H1 (cell line): ENCODE data around the gene AGPAT2. TPM values are rescaled to one million over a fixed set of nuclear protein-coding genes. Genes with fewer than 3 reads are reported as not detected.
A peak's percentile ranks its signal among the peaks of the same experiment; 100 is the strongest.

Experiments used
- CTCF ChIA-PET: fragments of 300-600 bp; sonication (Branson Sonifier 250); formaldehyde crosslinking; loops from one replicate; lab custom pipeline; 2021; ENCODE audit not compliant: partially characterized antibody; lab: Charles Lee
- POLR2A ChIA-PET: fragments of 300-600 bp; sonication (Branson Sonifier 250); formaldehyde crosslinking; loops from one replicate; lab custom pipeline; 2021; ENCODE audit warnings: inconsistent platforms; ENCODE audit not compliant: partially characterized antibody; lab: Charles Lee
- DNase-seq, 2 experiments: peaks; one replicate each; pipeline versions ENCODE4 v3.0.0 to v3.0.0-alpha.2; 2010 to 2022; ENCODE audit warnings: low spot score in 2 of 2, low read depth in 1 of 2, mixed read lengths in 1 of 2
- FAIRE-seq: peaks from 2 replicates; lab custom pipeline; 2011; peaks lifted over from hg19 to GRCh38; lab: Jason Lieb, UNC
- H2AFZ ChIP-seq: 2 replicates; pipeline ENCODE4 v1.8.1; 2012; ENCODE audit warnings: low read length, inconsistent platforms
- H2AK5ac ChIP-seq: 2 replicates; pipeline ENCODE4 v1.6.1; 2013; ENCODE audit warnings: low read depth, low read length
- H2BK120ac ChIP-seq: replicated peaks from 2 replicates; pipeline ENCODE3; 2013; ENCODE audit warnings: low read depth, low read length, inconsistent platforms
- H2BK12ac ChIP-seq: 2 replicates; pipeline ENCODE4 v1.6.1; 2013; ENCODE audit warnings: low read depth, low read length
- H2BK15ac ChIP-seq: 2 replicates; pipeline ENCODE4 v1.6.1; 2013; ENCODE audit warnings: low read length
- H2BK20ac ChIP-seq: 2 replicates; pipeline ENCODE4 v1.6.1; 2013; ENCODE audit warnings: low read length
- H2BK5ac ChIP-seq: 2 replicates; pipeline ENCODE4 v1.6.1; 2013; ENCODE audit warnings: low read depth, low read length
- H3K14ac ChIP-seq: 2 replicates; pipeline ENCODE4 v1.6.1; 2013; ENCODE audit warnings: inconsistent platforms; ENCODE audit not compliant: insufficient read length
- H3K18ac ChIP-seq: 2 replicates; pipeline ENCODE4 v1.6.1; 2013; ENCODE audit warnings: low read length; ENCODE audit errors: extremely low read depth
- H3K23ac ChIP-seq: 2 replicates; pipeline ENCODE4 v1.6.1; 2013; ENCODE audit warnings: inconsistent platforms; ENCODE audit not compliant: insufficient read length
- H3K23me2 ChIP-seq: 2 replicates; pipeline ENCODE4 v1.6.1; 2013; ENCODE audit warnings: low read depth, low read length
- H3K27ac ChIP-seq: 2 replicates; pipeline ENCODE4 v1.6.1; 2011; ENCODE audit warnings: low read depth, low read length, inconsistent platforms
- H3K27me3 ChIP-seq, 4 experiments: replicated peaks in 1 of 4; 1 replicate in 1 of 4; 2 replicates in 3 of 4; pipeline versions ENCODE4 v1.6.1 to v1.8.1; 2011 to 2013; ENCODE audit warnings: low read length in 3 of 4, mild to moderate bottlenecking in 3 of 4, inconsistent platforms in 2 of 4, mixed read lengths in 2 of 4, moderate library complexity in 1 of 4; ENCODE audit not compliant: control insufficient read depth in 3 of 4, insufficient read depth in 3 of 4; ENCODE audit errors: extremely low read depth in 1 of 4
- H3K36me3 ChIP-seq, 4 experiments: 2 replicates each; pipeline versions ENCODE4 v1.6.1 to v1.8.1; 2011 to 2013; ENCODE audit warnings: mild to moderate bottlenecking in 4 of 4, low read length in 3 of 4, moderate library complexity in 2 of 4, control low read depth in 1 of 4, inconsistent platforms in 1 of 4; ENCODE audit not compliant: insufficient read depth in 4 of 4, control insufficient read depth in 2 of 4
- H3K4ac ChIP-seq: replicated peaks from 2 replicates; pipeline ENCODE3; 2013; ENCODE audit warnings: low read length, low read depth, mixed read lengths, inconsistent platforms; ENCODE audit not compliant: insufficient read length
- H3K4me1 ChIP-seq, 4 experiments: replicated peaks in 1 of 4; 1 replicate in 1 of 4; 2 replicates in 3 of 4; pipeline versions ENCODE4 v1.6.1 to v1.8.1; 2011 to 2013; ENCODE audit warnings: low read length in 3 of 4, inconsistent platforms in 2 of 4, mixed read lengths in 1 of 4; ENCODE audit not compliant: insufficient read depth in 4 of 4, control insufficient read depth in 3 of 4
- H3K4me2 ChIP-seq, 2 experiments: 2 replicates each; pipeline versions ENCODE4 v1.6.1 to v1.8.1; 2011 to 2013; ENCODE audit warnings: low read depth in 2 of 2, low read length in 2 of 2, control low read depth in 1 of 2, inconsistent platforms in 1 of 2, mild to moderate bottlenecking in 1 of 2; ENCODE audit not compliant: insufficient read depth in 1 of 2
- H3K4me3 ChIP-seq, 4 experiments: fragments of 200-600, 300-600 bp in 1 of 4; sonication (generic), shearing (Covaris generic), sonication (Bioruptor Twin) in 1 of 4; 2 replicates each; pipeline versions ENCODE4 v1.5.1 to v1.8.1; 2011 to 2016; ENCODE audit warnings: low read length in 4 of 4, low read depth in 3 of 4, control low read depth in 2 of 4, inconsistent platforms in 2 of 4, mild to moderate bottlenecking in 2 of 4, mixed read lengths in 1 of 4, moderate library complexity in 1 of 4; ENCODE audit not compliant: insufficient read depth in 2 of 4; ENCODE audit errors: extremely low read depth in 1 of 4
- H3K56ac ChIP-seq: replicated peaks from 2 replicates; pipeline ENCODE3; 2013; ENCODE audit warnings: low read depth, mild to moderate bottlenecking, mixed read lengths, low read length, inconsistent platforms; ENCODE audit not compliant: insufficient read length
- H3K79me1 ChIP-seq: 2 replicates; pipeline ENCODE4 v1.6.1; 2013; ENCODE audit warnings: low read depth, low read length, control low read depth
- H3K79me2 ChIP-seq, 2 experiments: 2 replicates each; pipeline versions ENCODE4 v1.6.1 to v1.8.1; 2012 to 2013; ENCODE audit warnings: low read length in 2 of 2, mild to moderate bottlenecking in 2 of 2, inconsistent platforms in 1 of 2; ENCODE audit not compliant: insufficient read depth in 2 of 2, control insufficient read depth in 1 of 2
- H3K9ac ChIP-seq, 4 experiments: replicated peaks in 1 of 4; 1 replicate in 1 of 4; 2 replicates in 3 of 4; pipeline versions ENCODE4 v1.6.1 to v1.8.1; 2011 to 2013; ENCODE audit warnings: low read depth in 3 of 4, low read length in 3 of 4, control low read depth in 2 of 4, mild to moderate bottlenecking in 2 of 4, moderate library complexity in 2 of 4, inconsistent platforms in 1 of 4; ENCODE audit errors: extremely low read depth in 1 of 4
- H3K9me3 ChIP-seq, 2 experiments: 2 replicates each; pipeline versions ENCODE4 v1.6.1 to v1.8.1; 2012 to 2013; ENCODE audit warnings: mild to moderate bottlenecking in 2 of 2, moderate library complexity in 2 of 2, control low read depth in 1 of 2, inconsistent platforms in 1 of 2, low read depth in 1 of 2, low read length in 1 of 2, mixed read lengths in 1 of 2; ENCODE audit not compliant: insufficient read depth in 2 of 2
- H4K20me1 ChIP-seq, 2 experiments: replicated peaks in 1 of 2; 2 replicates each; pipeline versions ENCODE3 to v1.8.1; 2011 to 2013; ENCODE audit warnings: inconsistent platforms in 2 of 2, low read length in 2 of 2, mild to moderate bottlenecking in 1 of 2; ENCODE audit not compliant: insufficient read depth in 2 of 2, control insufficient read depth in 1 of 2
- H4K5ac ChIP-seq: 2 replicates; pipeline ENCODE4 v1.6.1; 2013; ENCODE audit warnings: low read length, low read depth, mixed read lengths, inconsistent platforms; ENCODE audit not compliant: insufficient read length
- H4K8ac ChIP-seq: 2 replicates; pipeline ENCODE4 v1.8.0; 2013; ENCODE audit warnings: mild to moderate bottlenecking, moderate library complexity, low read length, inconsistent platforms; ENCODE audit not compliant: insufficient read depth; ENCODE audit errors: extremely low read depth
- H4K91ac ChIP-seq: replicated peaks from 2 replicates; pipeline ENCODE3; 2013; ENCODE audit warnings: low read length, mixed read lengths, inconsistent platforms; ENCODE audit not compliant: insufficient read length
- ASH2L ChIP-seq: fragments of 200-600, 300-600 bp; sonication (generic); IDR thresholded peaks from one replicate; pipeline ENCODE4 v1.7.1; 2017; ENCODE audit warnings: low read length
- ATF2 ChIP-seq: IDR thresholded peaks from 2 replicates; pipeline ENCODE4 v1.6.1; 2012; ENCODE audit warnings: low read length, inconsistent platforms
- BCL11A ChIP-seq, 2 experiments: IDR thresholded peaks; one replicate each; pipeline ENCODE4 v1.6.1; 2011; ENCODE audit warnings: low read depth in 2 of 2, low read length in 2 of 2, mild to moderate bottlenecking in 2 of 2
- CBX8 ChIP-seq: fragments of 300-800, 300-1000 bp; sonication (generic); IDR thresholded peaks from 2 replicates; pipeline ENCODE4 v1.7.1; 2016; ENCODE audit warnings: low read depth, low read length, borderline replicate concordance
- CTCF ChIP-seq, 3 experiments: IDR thresholded peaks; 1 replicate in 2 of 3; 2 replicates in 1 of 3; pipeline versions ENCODE4 v1.5.1 to v1.6.1; 2011; ENCODE audit warnings: low read length in 3 of 3, mild to moderate bottlenecking in 3 of 3, inconsistent platforms in 2 of 3, low read depth in 1 of 3, moderate library complexity in 1 of 3; ENCODE audit not compliant: insufficient read depth in 1 of 3; ENCODE audit errors: control extremely low read depth in 1 of 3
- JUN ChIP-seq: IDR thresholded peaks from 2 replicates; pipeline ENCODE4 v1.6.1; 2011; ENCODE audit warnings: low read depth, mild to moderate bottlenecking, improper control_type of control experiment, low read length
- POLR2AphosphoS5 ChIP-seq: IDR thresholded peaks from 2 replicates; pipeline ENCODE4 v1.6.1; 2011; ENCODE audit warnings: low read depth, low read length
- TAF1 ChIP-seq: IDR thresholded peaks from 2 replicates; pipeline ENCODE4 v1.6.1; 2011; ENCODE audit warnings: mild to moderate bottlenecking, low read depth, low read length
- YY1 ChIP-seq: IDR thresholded peaks from 2 replicates; pipeline ENCODE4 v1.6.1; 2011; ENCODE audit warnings: low read depth, mild to moderate bottlenecking, low read length
- WGBS, 2 experiments: shearing (Covaris generic) in 1 of 2; methylation state at CpG; one replicate each; pipeline versions ENCODE4 v1.1.6 to v1.1.7; 2013 to 2015; ENCODE audit warnings: low lambda C conversion rate in 2 of 2, mixed read lengths in 2 of 2, inconsistent platforms in 1 of 2, low coverage in 1 of 2, missing lambda C conversion rate in 1 of 2; ENCODE audit not compliant: insufficient replicate concordance in 2 of 2, insufficient coverage in 1 of 2, insufficient read length in 1 of 2; ENCODE audit errors: extremely low coverage in 1 of 2, missing lambda C conversion rate in 1 of 2; 5-methylcytosine and 5-hydroxymethylcytosine counted together
- polyA plus RNA-seq, 7 experiments: library from polyadenylated mRNA; depleted of rRNA in 3 of 7; stranded (reverse) in 5 of 7; unstranded in 2 of 7; fragments of >200 nt in 5 of 7; fragments of 200-250 nt in 2 of 7; gene quantifications; 1 replicate in 5 of 7; 2 replicates in 1 of 7; 4 replicates in 1 of 7; pipeline versions ENCODE4 v1.2.1 to v1.2.3, GENCODE V29; 2011 to 2013; ENCODE audit warnings: missing spikeins in 2 of 7, mixed read lengths in 2 of 7
- total RNA-seq: library from RNA; stranded (reverse); fragmentation: NEBNext Ultra II Directional; extraction: Animal tissue kit (Norgen Biotek cat#: 25700); gene quantifications from 2 replicates; pipeline ENCODE4 v1.2.1, GENCODE V29; 2021

AGPAT2 gene
- total and polyA plus RNA-seq, 2 of the 8 experiments (the other 6 are each of a cell fraction or from before 2014, with no cell fraction given), result 31.6 to 37.6 TPM

GRCh38 chr9:136656183-136656738, 31.0 kb downstream of the AGPAT2 start:
- H3K27ac ChIP-seq, result no peak overlapping the region
- no peak overlapping the region for H4K8ac ChIP-seq
- no peak overlapping the region for H4K91ac ChIP-seq
- no peak overlapping the region for H2BK5ac ChIP-seq
- no peaks in the 10 kb centered on the region for H3K79me1 ChIP-seq
- H3K4me2 ChIP-seq, result no peak overlapping the region
- no peak overlapping the region for H2BK15ac ChIP-seq
- no peak overlapping the region for H3K18ac ChIP-seq
- no peaks in the 10 kb centered on the region for H3K36me3 ChIP-seq
- FAIRE-seq (no peak), DNase-seq (peak in 1 of 2 experiments; percentile 44)
- no peaks in the 10 kb centered on the region; a peak in 1 of 7 replicates for H3K27me3 ChIP-seq
- H3K4me3 ChIP-seq, result no peak overlapping the region
- H3K23ac ChIP-seq, result no peak overlapping the region
- H3K4me1 ChIP-seq, result no peaks in the 10 kb centered on the region
- ChIA-PET CTCF (interaction anchor here (1.1 to 3.4 kb wide), 5 partner anchors 12 to 171 kb away, joined by 3 to 16 read pairs (median 5); no protein-coding TSS in a partner anchor), POLR2A (interaction anchor here (0.7 to 1.5 kb wide), 2 partner anchors 9 to 257 kb away, joined by 3 to 4 read pairs; no protein-coding TSS in a partner anchor)
- no peaks in the 10 kb centered on the region for H3K79me2 ChIP-seq
- no peaks in the 10 kb centered on the region for H3K9me3 ChIP-seq
- H2AFZ ChIP-seq, result no peak overlapping the region
- H3K14ac ChIP-seq, result no peak overlapping the region
- H2BK20ac ChIP-seq, result no peak overlapping the region
- no peak overlapping the region for H3K9ac ChIP-seq
- no peak overlapping the region for H2AK5ac ChIP-seq
- no peak overlapping the region for H2BK12ac ChIP-seq
- H4K5ac ChIP-seq, result no peak overlapping the region
- H3K23me2 ChIP-seq, result no peaks in the 10 kb centered on the region
- 88% methylated on average over 10 of the region's 11 CpGs; no CpG with 5 or more reads in 1 of the 2 experiments for WGBS, 2 experiments
- H3K56ac ChIP-seq, result no peak overlapping the region
- no peak overlapping the region for H2BK120ac ChIP-seq
- H3K4ac ChIP-seq, result no peak overlapping the region
- peaks cover 0 to 1% of the 10 kb centered on the region in 2 experiments for H4K20me1 ChIP-seq
- TF ChIP-seq POLR2AphosphoS5 (no peak), ASH2L (no peak), ATF2 (no peak), JUN (no peak), YY1 (no peak), CTCF (IDR thresholded peaks at IDR 0.05; ENCODE audit: control extremely low read depth in 1 of 3, insufficient read depth in 1 of 3, low read depth in 1 of 3, low read length in 3 of 3) (no peak), BCL11A (IDR thresholded peaks at IDR 0.05; ENCODE audit: low read depth in 2 of 2, low read length in 2 of 2) (no peak), TAF1 (no peak), CBX8 (no peak)
